HepG2 (cell line): ENCODE data around the gene EPHA1. TPM values are rescaled to one million over a fixed set of nuclear protein-coding genes. Genes with fewer than 3 reads are reported as not detected.

ENCODE experiments used
- ATAC-seq: fragments of 200-7000 bp; cut with Tn5 transposase; 3 replicates; pipeline ENCODE4 v1.9.1; 2020; ENCODE audit warnings: mild to moderate bottlenecking, moderate library complexity
- BruUV-seq: library from RNA; stranded (reverse); fragments of 400-500 nt; replicated peaks from 2 replicates; lab custom pipeline; 2021; lab: Mats Ljungman, UMichigan
- CTCF ChIA-PET: fragments of 300-600 bp; formaldehyde crosslinking; extraction: SDS; loops from one replicate; lab custom pipeline; 2021; ENCODE audit warnings: low total read pairs, inconsistent platforms, low intra/inter-chr PET ratio; lab: Yijun Ruan, JAX
- POLR2A ChIA-PET: fragments of 350-600 bp; sonication (Branson Sonifier 250); formaldehyde crosslinking; loops from one replicate; lab custom pipeline; 2020; ENCODE audit warnings: antibody characterized with exemption, inconsistent platforms; lab: Yijun Ruan, JAX
- DNase-seq: peaks from one replicate; pipeline ENCODE4 v3.0.0-alpha.2; 2015; ENCODE audit warnings: low spot score
- FAIRE-seq: peaks from 3 replicates; lab custom pipeline; 2011; peaks lifted over from hg19 to GRCh38; lab: Jason Lieb, UNC
- H2AFZ ChIP-seq: one replicate; pipeline ENCODE4 v1.6.1; 2011; ENCODE audit warnings: low read length, inconsistent platforms
- H3K27ac ChIP-seq: fragments of 300-600 bp; 3 replicates; pipeline ENCODE4 v1.8.0; 2011; ENCODE audit warnings: mixed run types, mild to moderate bottlenecking, mixed read lengths, low read length, inconsistent platforms; ENCODE audit not compliant: insufficient read depth; ENCODE audit errors: extremely low read length
- H3K27me3 ChIP-seq, 2 experiments: fragments of 200-600 bp in 1 of 2; 2 replicates in 1 of 2; 3 replicates in 1 of 2; pipeline versions ENCODE4 v1.6.0 to v1.8.0; 2011; ENCODE audit warnings: low read length in 2 of 2, mild to moderate bottlenecking in 2 of 2, moderate library complexity in 2 of 2, inconsistent platforms in 1 of 2; ENCODE audit not compliant: insufficient read depth in 2 of 2, control insufficient read depth in 1 of 2
- H3K36me3 ChIP-seq, 2 experiments: fragments of 200-600 bp in 1 of 2; replicated peaks in 1 of 2; 2 replicates in 1 of 2; 3 replicates in 1 of 2; pipeline versions ENCODE4 v1.5.1 to v1.8.0; 2011; ENCODE audit warnings: low read length in 2 of 2, inconsistent platforms in 1 of 2; ENCODE audit not compliant: insufficient read depth in 2 of 2, control insufficient read depth in 1 of 2
- H3K4me1 ChIP-seq: 2 replicates; pipeline ENCODE4 v1.5.1; 2012; ENCODE audit warnings: low read length, inconsistent platforms; ENCODE audit not compliant: insufficient read depth
- H3K4me2 ChIP-seq: 2 replicates; pipeline ENCODE4 v1.6.0; 2011; ENCODE audit warnings: low read depth, low read length, inconsistent platforms
- H3K4me3 ChIP-seq, 3 experiments: fragments of 200-600 bp in 1 of 3; sonication (generic), shearing (Covaris generic) in 1 of 3; replicated peaks in 1 of 3; 2 replicates each; pipeline ENCODE4 v1.5.1; 2011 to 2016; ENCODE audit warnings: low read length in 3 of 3, inconsistent platforms in 2 of 3, low read depth in 2 of 3, mild to moderate bottlenecking in 2 of 3, control low read depth in 1 of 3, mixed read lengths in 1 of 3; ENCODE audit not compliant: insufficient read depth in 1 of 3
- H3K79me2 ChIP-seq: one replicate; pipeline ENCODE4 v1.6.1; 2011; ENCODE audit warnings: low read length, inconsistent platforms; ENCODE audit not compliant: insufficient read depth
- H3K9ac ChIP-seq: 2 replicates; pipeline ENCODE4 v1.6.0; 2011; ENCODE audit warnings: mild to moderate bottlenecking, low read depth, low read length, inconsistent platforms; ENCODE audit not compliant: insufficient read depth
- H3K9me3 ChIP-seq: 2 replicates; pipeline ENCODE4 v1.5.1; 2012; ENCODE audit warnings: mild to moderate bottlenecking, low read length
- H4K20me1 ChIP-seq: 2 replicates; pipeline ENCODE4 v1.6.0; 2011; ENCODE audit warnings: inconsistent platforms, mild to moderate bottlenecking, low read length, moderate library complexity; ENCODE audit not compliant: insufficient read depth
- MAFK ChIP-seq, 2 experiments: IDR thresholded peaks in 1 of 2; conservative IDR thresholded peaks in 1 of 2; 2 replicates each; pipeline ENCODE4 v1.6.1; 2011; ENCODE audit warnings: improper control_type of control experiment in 2 of 2, low read length in 2 of 2
- MZF1 ChIP-seq: sonication (generic); formaldehyde crosslinking; IDR thresholded peaks from 2 replicates; pipeline ENCODE4 v1.8.1; 2023; ENCODE audit warnings: mild to moderate bottlenecking, missing genetic modification reagents, borderline replicate concordance
- RBFOX2 ChIP-seq: fragments of 200-400 bp; formaldehyde crosslinking; IDR thresholded peaks from 2 replicates; pipeline ENCODE4 v1.6.1; 2017; ENCODE audit warnings: low read depth, mild to moderate bottlenecking, low read length
- ZBTB7A ChIP-seq: sonication (generic); formaldehyde crosslinking; IDR thresholded peaks from 2 replicates; pipeline ENCODE4 v1.8.0; 2022; ENCODE audit warnings: mild to moderate bottlenecking, missing genetic modification reagents
- WGBS: methylation state at CpG from one replicate; pipeline ENCODE4 v1.1.6; 2017; ENCODE audit warnings: low lambda C conversion rate; 5-methylcytosine and 5-hydroxymethylcytosine counted together
- in situ Hi-C: cut with HindIII; loops from 2 replicates; pipeline ENCODE4 v1.10.0; 2017; ENCODE audit warnings: low pct_unique_long_range_greater_than_20kb; ENCODE audit not compliant: extremely low pct_ligation_motif_present
- intact Hi-C: fragments of 100-400 bp; cut with micrococcal nuclease; formaldehyde crosslinking; loops from one replicate; pipeline ENCODE4 v1.10.0; 2022; ENCODE audit not compliant: unreplicated experiment
- polyA plus RNA-seq, 8 experiments: library from polyadenylated mRNA; depleted of rRNA in 3 of 8; stranded (reverse) in 7 of 8; unstranded in 1 of 8; fragments of >200 nt; fragmentation: Illumina TruSeq in 4 of 8; extraction: Trizol in 4 of 8; gene quantifications; 2 replicates each; pipeline versions ENCODE4 v1.2.1 to v1.2.3, GENCODE V29; 2011 to 2016; ENCODE audit warnings: low read depth in 4 of 8, missing spikeins in 1 of 8, mixed read lengths in 1 of 8; ENCODE audit not compliant: insufficient read depth in 1 of 8
- total RNA-seq, 5 experiments: library from RNA; depleted of rRNA; stranded (reverse); fragments of >200 nt; fragmentation: Illumina TruSeq; extraction: Trizol; gene quantifications; 2 replicates each; pipeline ENCODE4 v1.2.3, GENCODE V29; 2016; ENCODE audit warnings: low read depth in 1 of 5
- TF ChIP-seq, protein P1 (sequence below): sonication (generic); formaldehyde crosslinking; IDR thresholded peaks from 2 replicates; pipeline ENCODE4 v1.4.0; 2020; ENCODE audit warnings: missing genetic modification reagents

EPHA1 gene
- total and polyA plus RNA-seq, 2 of the 13 experiments (the other 11 are each of a cell fraction or from before 2014, with no cell fraction given) = 4.6 to 17.1 TPM

DNA sequence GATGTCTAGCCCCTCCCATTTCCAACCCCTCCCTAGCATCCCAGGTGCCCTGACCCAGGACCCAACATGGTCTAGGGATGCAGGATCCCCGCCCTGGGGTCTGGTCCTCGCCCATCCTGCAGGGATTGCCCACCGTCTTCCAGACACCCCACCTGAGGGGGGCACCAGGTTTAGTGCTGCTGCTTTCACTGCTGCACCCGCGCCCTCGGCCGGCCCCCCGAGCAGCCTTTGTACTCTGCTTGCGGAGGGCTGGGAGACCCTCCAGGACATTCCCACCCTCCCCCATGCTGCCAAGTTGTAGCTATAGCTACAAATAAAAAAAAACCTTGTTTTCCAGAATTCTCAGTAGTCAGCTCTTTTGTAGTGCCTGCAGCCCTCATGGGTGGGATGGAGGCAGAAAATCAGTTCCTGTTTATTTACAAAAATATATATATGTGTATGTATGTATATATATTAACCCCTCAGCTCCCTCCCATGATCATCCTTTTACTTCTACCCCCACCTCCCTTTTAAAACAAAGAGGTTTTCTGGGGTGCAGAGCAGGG is 17.8 kb downstream of the EPHA1 start:
- FAIRE-seq = no peak
- H4K20me1 ChIP-seq = peaks cover 4% of the 10 kb centered on the region; the same call in 1 of the 2 replicates
- in situ Hi-C loops = loop anchor here (25.0 kb wide), 1 partner anchor 521 kb away; the partner anchor contains the start of gene TCAF1
- BruUV-seq = no TSS peak
- peaks cover 69% of the 10 kb centered on the region for H3K4me1 ChIP-seq
- H3K36me3 ChIP-seq = peaks cover 11 to 22% of the 10 kb centered on the region in 2 experiments
- no peak for ATAC-seq
- 90% methylated on average over 5 of the region's 9 CpGs for WGBS
- POLR2A ChIA-PET = interaction anchor here (1.1 kb wide), 1 partner anchor 11 kb away, joined by 3 read pairs; no protein-coding TSS in a partner anchor
- H3K79me2 ChIP-seq = no peaks in the 10 kb centered on the region
- no peak overlapping the region for H3K4me3 ChIP-seq
- H3K27me3 ChIP-seq = no peaks in the 10 kb centered on the region
- no peak overlapping the region for H3K9ac ChIP-seq
- no peak overlapping the region for H2AFZ ChIP-seq
- peak overlapping the region; percentile 82 for H3K27ac ChIP-seq
- CTCF ChIA-PET = no interaction called here
- DNase-seq = no peak
- intact Hi-C loops = no loop called here
- no peaks in the 10 kb centered on the region for H3K9me3 ChIP-seq
- H3K4me2 ChIP-seq = no peak overlapping the region
- 0 out of 4 replicates have a peak, but pooled peaks of 1 of the 2 experiments have one; percentile 22 for TF ChIP-seq MAFK (conservative IDR thresholded peaks at IDR 0.05 in 1 of 2, IDR thresholded peaks at IDR 0.05 in 1 of 2; ENCODE audit: low read length in 2 of 2)
- TF ChIP-seq RBFOX2 = peak; percentile 37; the same call in 1 of the 2 replicates
- no peak for TF ChIP-seq MZF1 (CRISPR knock-in tag)
- no peak for TF ChIP-seq ZBTB7A
- TF ChIP-seq, protein P1, sequence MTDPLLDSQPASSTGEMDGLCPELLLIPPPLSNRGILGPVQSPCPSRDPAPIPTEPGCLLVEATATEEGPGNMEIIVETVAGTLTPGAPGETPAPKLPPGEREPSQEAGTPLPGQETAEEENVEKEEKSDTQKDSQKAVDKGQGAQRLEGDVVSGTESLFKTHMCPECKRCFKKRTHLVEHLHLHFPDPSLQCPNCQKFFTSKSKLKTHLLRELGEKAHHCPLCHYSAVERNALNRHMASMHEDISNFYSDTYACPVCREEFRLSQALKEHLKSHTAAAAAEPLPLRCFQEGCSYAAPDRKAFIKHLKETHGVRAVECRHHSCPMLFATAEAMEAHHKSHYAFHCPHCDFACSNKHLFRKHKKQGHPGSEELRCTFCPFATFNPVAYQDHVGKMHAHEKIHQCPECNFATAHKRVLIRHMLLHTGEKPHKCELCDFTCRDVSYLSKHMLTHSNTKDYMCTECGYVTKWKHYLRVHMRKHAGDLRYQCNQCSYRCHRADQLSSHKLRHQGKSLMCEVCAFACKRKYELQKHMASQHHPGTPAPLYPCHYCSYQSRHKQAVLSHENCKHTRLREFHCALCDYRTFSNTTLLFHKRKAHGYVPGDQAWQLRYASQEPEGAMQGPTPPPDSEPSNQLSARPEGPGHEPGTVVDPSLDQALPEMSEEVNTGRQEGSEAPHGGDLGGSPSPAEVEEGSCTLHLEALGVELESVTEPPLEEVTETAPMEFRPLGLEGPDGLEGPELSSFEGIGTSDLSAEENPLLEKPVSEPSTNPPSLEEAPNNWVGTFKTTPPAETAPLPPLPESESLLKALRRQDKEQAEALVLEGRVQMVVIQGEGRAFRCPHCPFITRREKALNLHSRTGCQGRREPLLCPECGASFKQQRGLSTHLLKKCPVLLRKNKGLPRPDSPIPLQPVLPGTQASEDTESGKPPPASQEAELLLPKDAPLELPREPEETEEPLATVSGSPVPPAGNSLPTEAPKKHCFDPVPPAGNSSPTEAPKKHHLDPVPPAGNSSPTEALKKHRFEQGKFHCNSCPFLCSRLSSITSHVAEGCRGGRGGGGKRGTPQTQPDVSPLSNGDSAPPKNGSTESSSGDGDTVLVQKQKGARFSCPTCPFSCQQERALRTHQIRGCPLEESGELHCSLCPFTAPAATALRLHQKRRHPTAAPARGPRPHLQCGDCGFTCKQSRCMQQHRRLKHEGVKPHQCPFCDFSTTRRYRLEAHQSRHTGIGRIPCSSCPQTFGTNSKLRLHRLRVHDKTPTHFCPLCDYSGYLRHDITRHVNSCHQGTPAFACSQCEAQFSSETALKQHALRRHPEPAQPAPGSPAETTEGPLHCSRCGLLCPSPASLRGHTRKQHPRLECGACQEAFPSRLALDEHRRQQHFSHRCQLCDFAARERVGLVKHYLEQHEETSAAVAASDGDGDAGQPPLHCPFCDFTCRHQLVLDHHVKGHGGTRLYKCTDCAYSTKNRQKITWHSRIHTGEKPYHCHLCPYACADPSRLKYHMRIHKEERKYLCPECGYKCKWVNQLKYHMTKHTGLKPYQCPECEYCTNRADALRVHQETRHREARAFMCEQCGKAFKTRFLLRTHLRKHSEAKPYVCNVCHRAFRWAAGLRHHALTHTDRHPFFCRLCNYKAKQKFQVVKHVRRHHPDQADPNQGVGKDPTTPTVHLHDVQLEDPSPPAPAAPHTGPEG (CRISPR knock-in tag) = no peak
